HepG2 (cell line): Measurements from ENCODE around the gene SYS1. TPM values are rescaled to one million over a fixed set of nuclear protein-coding genes. Genes with fewer than 3 reads are reported as not detected.

Experiments used
- E2F2 ChIP-seq: sonication (generic); formaldehyde crosslinking; IDR thresholded peaks from 2 replicates; pipeline ENCODE4 v1.4.0; 2020; ENCODE audit warnings: missing genetic modification reagents, borderline replicate concordance
- GLMP ChIP-seq: sonication (generic); formaldehyde crosslinking; IDR thresholded peaks from 2 replicates; pipeline ENCODE4 v1.9.0; 2021; ENCODE audit warnings: missing genetic modification reagents, mild to moderate bottlenecking, borderline replicate concordance
- GMEB1 ChIP-seq: sonication (generic); formaldehyde crosslinking; IDR thresholded peaks from 2 replicates; pipeline ENCODE4 v1.5.1; 2020; ENCODE audit warnings: missing genetic modification reagents, mild to moderate bottlenecking, borderline replicate concordance
- HHEX ChIP-seq: IDR thresholded peaks from 2 replicates; pipeline ENCODE4 v1.6.1; 2016; ENCODE audit warnings: control low read depth
- HINFP ChIP-seq: sonication (generic); formaldehyde crosslinking; IDR thresholded peaks from 2 replicates; pipeline ENCODE4 v1.4.0; 2020; ENCODE audit warnings: low read depth, mild to moderate bottlenecking, missing genetic modification reagents
- ISL2 ChIP-seq: sonication (generic); formaldehyde crosslinking; IDR thresholded peaks from 2 replicates; pipeline ENCODE4 v1.5.0; 2020; ENCODE audit warnings: missing genetic modification reagents
- MED1 ChIP-seq: sonication (generic); formaldehyde crosslinking; IDR thresholded peaks from 2 replicates; pipeline ENCODE4 v1.4.0; 2020; ENCODE audit warnings: missing genetic modification reagents
- TFE3 ChIP-seq: IDR thresholded peaks from 2 replicates; pipeline ENCODE4 v1.6.1; 2016
- ZFP36 ChIP-seq: fragments of 150-350 bp; IDR thresholded peaks from 2 replicates; pipeline ENCODE4 v1.6.1; 2018; ENCODE audit warnings: borderline replicate concordance, low read length, low read depth; ENCODE audit not compliant: partially characterized antibody
- ZKSCAN1 ChIP-seq: fragments of 150-350 bp; IDR thresholded peaks from 2 replicates; pipeline ENCODE4 v1.6.1; 2014; ENCODE audit warnings: low read length
- ZNF20 ChIP-seq: sonication (generic); formaldehyde crosslinking; IDR thresholded peaks from 2 replicates; pipeline ENCODE4 v1.4.0; 2020; ENCODE audit warnings: mild to moderate bottlenecking, moderate library complexity, missing genetic modification reagents
- ZNF513 ChIP-seq: sonication (generic); formaldehyde crosslinking; conservative IDR thresholded peaks from 2 replicates; pipeline ENCODE4 v1.5.0; 2020; ENCODE audit warnings: missing genetic modification reagents
- ZNF570 ChIP-seq: sonication (generic); formaldehyde crosslinking; IDR thresholded peaks from 2 replicates; pipeline ENCODE4 v1.4.0; 2020; ENCODE audit warnings: mild to moderate bottlenecking, missing genetic modification reagents, borderline replicate concordance
- ZNF687 ChIP-seq: sonication (generic); formaldehyde crosslinking; IDR thresholded peaks from 2 replicates; pipeline ENCODE4 v1.5.1; 2020; ENCODE audit warnings: mild to moderate bottlenecking, missing genetic modification reagents, moderate library complexity
- polyA plus RNA-seq, 8 experiments: library from polyadenylated mRNA; depleted of rRNA in 3 of 8; stranded (reverse) in 7 of 8; unstranded in 1 of 8; fragments of >200 nt; fragmentation: Illumina TruSeq in 4 of 8; extraction: Trizol in 4 of 8; gene quantifications; 2 replicates each; pipeline versions ENCODE4 v1.2.1 to v1.2.3, GENCODE V29; 2011 to 2016; ENCODE audit warnings: low read depth in 4 of 8, missing spikeins in 1 of 8, mixed read lengths in 1 of 8; ENCODE audit not compliant: insufficient read depth in 1 of 8
- total RNA-seq, 5 experiments: library from RNA; depleted of rRNA; stranded (reverse); fragments of >200 nt; fragmentation: Illumina TruSeq; extraction: Trizol; gene quantifications; 2 replicates each; pipeline ENCODE4 v1.2.3, GENCODE V29; 2016; ENCODE audit warnings: low read depth in 1 of 5

The SYS1 gene
- total and polyA plus RNA-seq, 2 of the 13 experiments (the other 11 are each of a cell fraction or from before 2014, with no cell fraction given) = 38.3 to 65.6 TPM

GRCh38 chr20:45338121-45339030 is 24.6 kb upstream of the SYS1 start (continued):
- TF ChIP-seq GMEB1 (CRISPR knock-in tag) (no peak), MED1 (CRISPR knock-in tag) (peak; percentile 73), ZNF513 (0 out of 2 replicates have a peak, but pooled peaks have one; percentile 68), ZKSCAN1 (no peak), HINFP (no peak), ISL2 (CRISPR knock-in tag) (0 out of 2 replicates have a peak, but pooled peaks have one; percentile 41), GLMP (CRISPR knock-in tag) (no peak), ZFP36 (no peak), ZNF570 (CRISPR knock-in tag) (no peak), HHEX (CRISPR knock-in tag) (no peak), TFE3 (no peak), ZNF687 (CRISPR knock-in tag) (peak; percentile 50; the same call in 1 of the 2 replicates), ZNF20 (CRISPR knock-in tag) (no peak), E2F2 (CRISPR knock-in tag) (no peak)
